K562 (cell line): Measurements from ENCODE around the gene CTRB2.

ENCODE experiments used
- CTCF ChIP-seq, 3 experiments: IDR thresholded peaks in 2 of 3; conservative IDR thresholded peaks in 1 of 3; 2 replicates each; pipeline ENCODE4 v1.5.1; 2011 to 2012; ENCODE audit warnings: low read length in 3 of 3, mild to moderate bottlenecking in 3 of 3, control low read depth in 2 of 3, improper control_type of control experiment in 1 of 3, inconsistent platforms in 1 of 3, low read depth in 1 of 3, mixed read lengths in 1 of 3, moderate library complexity in 1 of 3; ENCODE audit not compliant: insufficient read depth in 2 of 3
- POLR2AphosphoS5 ChIP-seq: IDR thresholded peaks from 2 replicates; pipeline ENCODE4 v1.6.1; 2011; ENCODE audit warnings: mild to moderate bottlenecking, low read depth, low read length, moderate library complexity; ENCODE audit not compliant: control insufficient read depth, insufficient read depth
- ZNF431 ChIP-seq: sonication (generic); formaldehyde crosslinking; IDR thresholded peaks from 2 replicates; pipeline ENCODE4 v1.8.0; 2022; ENCODE audit warnings: mild to moderate bottlenecking, missing genetic modification reagents

- TF ChIP-seq ZNF431 (CRISPR knock-in tag): no peak
- TF ChIP-seq POLR2AphosphoS5: no peak
- TF ChIP-seq CTCF (IDR thresholded peaks at IDR 0.05 in 2 of 3, conservative IDR thresholded peaks at IDR 0.05 in 1 of 3; ENCODE audit: insufficient read depth in 2 of 3, low read depth in 1 of 3, low read length in 3 of 3): no peak
Measured at GRCh38 chr16:75175074-75175473, 31.9 kb downstream of the CTRB2 start.
